H1 (cell line): ENCODE measurements around the gene CGREF1. TPM values are rescaled to one million over a fixed set of nuclear protein-coding genes. Genes with fewer than 3 reads are reported as not detected.

Experiments
- CTCF ChIA-PET: fragments of 300-600 bp; sonication (Branson Sonifier 250); formaldehyde crosslinking; loops from one replicate; lab custom pipeline; 2021; ENCODE audit not compliant: partially characterized antibody; lab: Charles Lee
- POLR2A ChIA-PET: fragments of 300-600 bp; sonication (Branson Sonifier 250); formaldehyde crosslinking; loops from one replicate; lab custom pipeline; 2021; ENCODE audit warnings: inconsistent platforms; ENCODE audit not compliant: partially characterized antibody; lab: Charles Lee
- DNase-seq, 2 experiments: peaks; one replicate each; pipeline versions ENCODE4 v3.0.0 to v3.0.0-alpha.2; 2010 to 2022; ENCODE audit warnings: low spot score in 2 of 2, low read depth in 1 of 2, mixed read lengths in 1 of 2
- FAIRE-seq: peaks from 2 replicates; lab custom pipeline; 2011; peaks lifted over from hg19 to GRCh38; lab: Jason Lieb, UNC
- H2AFZ ChIP-seq: 2 replicates; pipeline ENCODE4 v1.8.1; 2012; ENCODE audit warnings: low read length, inconsistent platforms
- H2AK5ac ChIP-seq: 2 replicates; pipeline ENCODE4 v1.6.1; 2013; ENCODE audit warnings: low read depth, low read length
- H2BK120ac ChIP-seq: replicated peaks from 2 replicates; pipeline ENCODE3; 2013; ENCODE audit warnings: low read depth, low read length, inconsistent platforms
- H2BK12ac ChIP-seq: 2 replicates; pipeline ENCODE4 v1.6.1; 2013; ENCODE audit warnings: low read depth, low read length
- H2BK15ac ChIP-seq: 2 replicates; pipeline ENCODE4 v1.6.1; 2013; ENCODE audit warnings: low read length
- H2BK20ac ChIP-seq: 2 replicates; pipeline ENCODE4 v1.6.1; 2013; ENCODE audit warnings: low read length
- H2BK5ac ChIP-seq: 2 replicates; pipeline ENCODE4 v1.6.1; 2013; ENCODE audit warnings: low read depth, low read length
- H3K14ac ChIP-seq: 2 replicates; pipeline ENCODE4 v1.6.1; 2013; ENCODE audit warnings: inconsistent platforms; ENCODE audit not compliant: insufficient read length
- H3K18ac ChIP-seq: 2 replicates; pipeline ENCODE4 v1.6.1; 2013; ENCODE audit warnings: low read length; ENCODE audit errors: extremely low read depth
- H3K23ac ChIP-seq: 2 replicates; pipeline ENCODE4 v1.6.1; 2013; ENCODE audit warnings: inconsistent platforms; ENCODE audit not compliant: insufficient read length
- H3K23me2 ChIP-seq: 2 replicates; pipeline ENCODE4 v1.6.1; 2013; ENCODE audit warnings: low read depth, low read length
- H3K27ac ChIP-seq: 2 replicates; pipeline ENCODE4 v1.6.1; 2011; ENCODE audit warnings: low read depth, low read length, inconsistent platforms
- H3K27me3 ChIP-seq, 4 experiments: replicated peaks in 1 of 4; 1 replicate in 1 of 4; 2 replicates in 3 of 4; pipeline versions ENCODE4 v1.6.1 to v1.8.1; 2011 to 2013; ENCODE audit warnings: low read length in 3 of 4, mild to moderate bottlenecking in 3 of 4, inconsistent platforms in 2 of 4, mixed read lengths in 2 of 4, moderate library complexity in 1 of 4; ENCODE audit not compliant: control insufficient read depth in 3 of 4, insufficient read depth in 3 of 4; ENCODE audit errors: extremely low read depth in 1 of 4
- H3K36me3 ChIP-seq, 4 experiments: 2 replicates each; pipeline versions ENCODE4 v1.6.1 to v1.8.1; 2011 to 2013; ENCODE audit warnings: mild to moderate bottlenecking in 4 of 4, low read length in 3 of 4, moderate library complexity in 2 of 4, control low read depth in 1 of 4, inconsistent platforms in 1 of 4; ENCODE audit not compliant: insufficient read depth in 4 of 4, control insufficient read depth in 2 of 4
- H3K4ac ChIP-seq: replicated peaks from 2 replicates; pipeline ENCODE3; 2013; ENCODE audit warnings: low read length, low read depth, mixed read lengths, inconsistent platforms; ENCODE audit not compliant: insufficient read length
- H3K4me1 ChIP-seq, 4 experiments: replicated peaks in 1 of 4; 1 replicate in 1 of 4; 2 replicates in 3 of 4; pipeline versions ENCODE4 v1.6.1 to v1.8.1; 2011 to 2013; ENCODE audit warnings: low read length in 3 of 4, inconsistent platforms in 2 of 4, mixed read lengths in 1 of 4; ENCODE audit not compliant: insufficient read depth in 4 of 4, control insufficient read depth in 3 of 4
- H3K4me2 ChIP-seq, 2 experiments: 2 replicates each; pipeline versions ENCODE4 v1.6.1 to v1.8.1; 2011 to 2013; ENCODE audit warnings: low read depth in 2 of 2, low read length in 2 of 2, control low read depth in 1 of 2, inconsistent platforms in 1 of 2, mild to moderate bottlenecking in 1 of 2; ENCODE audit not compliant: insufficient read depth in 1 of 2
- H3K4me3 ChIP-seq, 4 experiments: fragments of 200-600, 300-600 bp in 1 of 4; sonication (generic), shearing (Covaris generic), sonication (Bioruptor Twin) in 1 of 4; 2 replicates each; pipeline versions ENCODE4 v1.5.1 to v1.8.1; 2011 to 2016; ENCODE audit warnings: low read length in 4 of 4, low read depth in 3 of 4, control low read depth in 2 of 4, inconsistent platforms in 2 of 4, mild to moderate bottlenecking in 2 of 4, mixed read lengths in 1 of 4, moderate library complexity in 1 of 4; ENCODE audit not compliant: insufficient read depth in 2 of 4; ENCODE audit errors: extremely low read depth in 1 of 4
- H3K56ac ChIP-seq: replicated peaks from 2 replicates; pipeline ENCODE3; 2013; ENCODE audit warnings: low read depth, mild to moderate bottlenecking, mixed read lengths, low read length, inconsistent platforms; ENCODE audit not compliant: insufficient read length
- H3K79me1 ChIP-seq: 2 replicates; pipeline ENCODE4 v1.6.1; 2013; ENCODE audit warnings: low read depth, low read length, control low read depth
- H3K79me2 ChIP-seq, 2 experiments: 2 replicates each; pipeline versions ENCODE4 v1.6.1 to v1.8.1; 2012 to 2013; ENCODE audit warnings: low read length in 2 of 2, mild to moderate bottlenecking in 2 of 2, inconsistent platforms in 1 of 2; ENCODE audit not compliant: insufficient read depth in 2 of 2, control insufficient read depth in 1 of 2
- H3K9ac ChIP-seq, 4 experiments: replicated peaks in 1 of 4; 1 replicate in 1 of 4; 2 replicates in 3 of 4; pipeline versions ENCODE4 v1.6.1 to v1.8.1; 2011 to 2013; ENCODE audit warnings: low read depth in 3 of 4, low read length in 3 of 4, control low read depth in 2 of 4, mild to moderate bottlenecking in 2 of 4, moderate library complexity in 2 of 4, inconsistent platforms in 1 of 4; ENCODE audit errors: extremely low read depth in 1 of 4
- H3K9me3 ChIP-seq, 2 experiments: 2 replicates each; pipeline versions ENCODE4 v1.6.1 to v1.8.1; 2012 to 2013; ENCODE audit warnings: mild to moderate bottlenecking in 2 of 2, moderate library complexity in 2 of 2, control low read depth in 1 of 2, inconsistent platforms in 1 of 2, low read depth in 1 of 2, low read length in 1 of 2, mixed read lengths in 1 of 2; ENCODE audit not compliant: insufficient read depth in 2 of 2
- H4K20me1 ChIP-seq, 2 experiments: replicated peaks in 1 of 2; 2 replicates each; pipeline versions ENCODE3 to v1.8.1; 2011 to 2013; ENCODE audit warnings: inconsistent platforms in 2 of 2, low read length in 2 of 2, mild to moderate bottlenecking in 1 of 2; ENCODE audit not compliant: insufficient read depth in 2 of 2, control insufficient read depth in 1 of 2
- H4K5ac ChIP-seq: 2 replicates; pipeline ENCODE4 v1.6.1; 2013; ENCODE audit warnings: low read length, low read depth, mixed read lengths, inconsistent platforms; ENCODE audit not compliant: insufficient read length
- H4K8ac ChIP-seq: 2 replicates; pipeline ENCODE4 v1.8.0; 2013; ENCODE audit warnings: mild to moderate bottlenecking, moderate library complexity, low read length, inconsistent platforms; ENCODE audit not compliant: insufficient read depth; ENCODE audit errors: extremely low read depth
- H4K91ac ChIP-seq: replicated peaks from 2 replicates; pipeline ENCODE3; 2013; ENCODE audit warnings: low read length, mixed read lengths, inconsistent platforms; ENCODE audit not compliant: insufficient read length
- EGR1 ChIP-seq: IDR thresholded peaks from 2 replicates; pipeline ENCODE4 v1.6.1; 2011; ENCODE audit warnings: low read depth, low read length, borderline replicate concordance
- EP300 ChIP-seq, 2 experiments: IDR thresholded peaks; 1 replicate in 1 of 2; 2 replicates in 1 of 2; pipeline ENCODE4 v1.6.1; 2011 to 2012; ENCODE audit warnings: low read depth in 2 of 2, low read length in 2 of 2, mild to moderate bottlenecking in 2 of 2, borderline replicate concordance in 1 of 2, inconsistent platforms in 1 of 2, moderate library complexity in 1 of 2
- HDAC2 ChIP-seq, 2 experiments: fragments of 300-600 bp in 1 of 2; sonication (generic) in 1 of 2; IDR thresholded peaks; 2 replicates each; pipeline ENCODE4 v1.6.1; 2011 to 2012; ENCODE audit warnings: low read depth in 2 of 2, low read length in 2 of 2, mild to moderate bottlenecking in 2 of 2, moderate library complexity in 2 of 2, borderline replicate concordance in 1 of 2, inconsistent platforms in 1 of 2
- JUND ChIP-seq: IDR thresholded peaks from 2 replicates; pipeline ENCODE4 v1.6.1; 2011; ENCODE audit warnings: mild to moderate bottlenecking, improper control_type of control experiment, low read length
- KDM4A ChIP-seq: IDR thresholded peaks from one replicate; pipeline ENCODE4 v1.7.1; 2012; ENCODE audit warnings: low read depth, mild to moderate bottlenecking, moderate library complexity, low read length, inconsistent platforms; ENCODE audit not compliant: severe bottlenecking
- NRF1 ChIP-seq: IDR thresholded peaks from 2 replicates; pipeline ENCODE4 v1.6.1; 2011; ENCODE audit warnings: mild to moderate bottlenecking, low read depth, low read length, improper control_type of control experiment
- SIN3A ChIP-seq, 2 experiments: IDR thresholded peaks in 1 of 2; conservative IDR thresholded peaks in 1 of 2; 2 replicates each; pipeline ENCODE4 v1.6.1; 2011 to 2012; ENCODE audit warnings: low read length in 2 of 2, improper control_type of control experiment in 1 of 2, low read depth in 1 of 2, mild to moderate bottlenecking in 1 of 2
- SUZ12 ChIP-seq: fragments of 200-600 bp; sonication (generic); IDR thresholded peaks from 2 replicates; pipeline ENCODE4 v1.6.1; 2012; ENCODE audit warnings: mild to moderate bottlenecking, inconsistent platforms, low read length, moderate library complexity, mixed read lengths
- TCF12 ChIP-seq: IDR thresholded peaks from 2 replicates; pipeline ENCODE4 v1.6.1; 2011; ENCODE audit warnings: low read depth, mild to moderate bottlenecking, low read length
- WGBS, 2 experiments: shearing (Covaris generic) in 1 of 2; methylation state at CpG; one replicate each; pipeline versions ENCODE4 v1.1.6 to v1.1.7; 2013 to 2015; ENCODE audit warnings: low lambda C conversion rate in 2 of 2, mixed read lengths in 2 of 2, inconsistent platforms in 1 of 2, low coverage in 1 of 2, missing lambda C conversion rate in 1 of 2; ENCODE audit not compliant: insufficient replicate concordance in 2 of 2, insufficient coverage in 1 of 2, insufficient read length in 1 of 2; ENCODE audit errors: extremely low coverage in 1 of 2, missing lambda C conversion rate in 1 of 2; 5-methylcytosine and 5-hydroxymethylcytosine counted together
- polyA plus RNA-seq, 7 experiments: library from polyadenylated mRNA; depleted of rRNA in 3 of 7; stranded (reverse) in 5 of 7; unstranded in 2 of 7; fragments of >200 nt in 5 of 7; fragments of 200-250 nt in 2 of 7; gene quantifications; 1 replicate in 5 of 7; 2 replicates in 1 of 7; 4 replicates in 1 of 7; pipeline versions ENCODE4 v1.2.1 to v1.2.3, GENCODE V29; 2011 to 2013; ENCODE audit warnings: missing spikeins in 2 of 7, mixed read lengths in 2 of 7
- total RNA-seq: library from RNA; stranded (reverse); fragmentation: NEBNext Ultra II Directional; extraction: Animal tissue kit (Norgen Biotek cat#: 25700); gene quantifications from 2 replicates; pipeline ENCODE4 v1.2.1, GENCODE V29; 2021

CGREF1 gene
- total and polyA plus RNA-seq, 2 of the 8 experiments (the other 6 are each of a cell fraction or from before 2014, with no cell fraction given), result 2.5 to 3.4 TPM

DNA sequence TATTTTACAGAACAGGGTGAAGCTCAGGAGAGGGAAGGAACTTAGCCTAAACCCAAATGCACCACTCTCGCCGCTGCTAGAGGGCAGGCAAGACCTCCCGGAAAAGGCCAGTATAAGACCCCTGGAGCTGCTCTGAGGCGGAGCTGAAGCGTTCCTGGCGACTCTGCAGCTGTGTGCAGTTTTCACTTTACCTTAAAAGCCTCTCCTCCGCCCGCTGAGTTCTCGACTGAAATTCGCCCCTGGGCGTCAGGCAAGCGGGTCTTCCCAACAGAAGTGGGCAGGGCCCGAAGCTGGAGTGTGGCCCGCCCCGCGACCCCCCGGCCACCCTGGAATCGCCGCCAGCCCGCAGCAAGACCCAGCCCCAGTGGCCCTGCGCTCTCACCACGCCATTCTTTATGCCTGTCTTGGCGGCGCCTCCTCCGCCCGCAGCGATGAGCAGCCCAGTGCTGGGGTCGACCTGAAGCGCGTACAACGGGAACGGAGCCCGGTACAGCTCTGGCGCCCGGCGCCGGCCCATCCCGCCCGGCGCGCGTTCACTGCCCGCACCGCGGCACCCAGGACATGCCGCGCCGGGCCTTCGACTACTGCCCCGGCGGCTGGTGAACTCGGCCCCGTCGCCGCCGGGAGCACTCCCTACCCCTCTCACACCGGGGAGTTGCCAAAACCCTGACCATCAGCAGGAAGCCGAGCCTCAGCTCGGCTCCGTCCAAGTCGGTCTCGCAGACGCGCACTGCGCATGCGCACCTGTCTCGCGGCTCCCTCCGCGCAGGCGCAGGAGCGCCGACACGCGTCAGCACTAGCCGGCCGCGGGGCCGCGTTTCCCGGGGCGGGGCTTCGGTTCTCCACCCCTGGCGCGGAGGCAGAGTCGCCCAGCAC lies 15.2 kb upstream of the CGREF1 start, which contains the start of gene PREB:
PREB (minus strand) TSS at position 732 of the 876 bp plus-strand sequence; CDS start at position 517, 215 bp downstream.
- H3K4me1 ChIP-seq, result peaks cover 0 to 4% (median 3%) of the 10 kb centered on the region in 4 experiments; a peak in 5 of 7 replicates
- H4K5ac ChIP-seq, result peak within 1 kb of the TSS; percentile 13
- H2BK5ac ChIP-seq, result 0 out of 2 replicates have a peak within 1 kb of the TSS, but pooled peaks have one; percentile 60
- FAIRE-seq (no peak), DNase-seq (peak; percentile 92 to 100)
- 2% methylated on average over 72 of the region's 86 CpGs; no CpG with 5 or more reads in 1 of the 2 experiments for WGBS, 2 experiments
- POLR2A ChIA-PET, result interaction anchor here (0.6 to 2.3 kb wide), 23 partner anchors 8 to 230 kb away, joined by 3 to 24 read pairs (median 3); partner anchors contain the start of genes ABHD1, ATRAID, CAD and CGREF1
- no peak within 1 kb of the TSS for H2BK15ac ChIP-seq
- no peak within 1 kb of the TSS for H2AK5ac ChIP-seq
- H3K9ac ChIP-seq, result peak within 1 kb of the TSS; percentile 61 to 70 (median 66)
- H3K27ac ChIP-seq, result peak within 1 kb of the TSS; percentile 25; the same call in 1 of the 2 replicates
- peak within 1 kb of the TSS; percentile 61 to 77 for H3K4me2 ChIP-seq
- peaks cover 2 to 26% (median 16%) of the 10 kb centered on the region in 4 experiments; a peak in 6 of 8 replicates for H3K36me3 ChIP-seq
- H2BK20ac ChIP-seq, result no peak within 1 kb of the TSS
- H3K18ac ChIP-seq, result no peak within 1 kb of the TSS
- peak within 1 kb of the TSS; percentile 39 for H4K91ac ChIP-seq
- peaks cover 8 to 14% of the 10 kb centered on the region in 2 experiments for H4K20me1 ChIP-seq
- H3K23me2 ChIP-seq, result peaks cover 2% of the 10 kb centered on the region; the same call in 1 of the 2 replicates
- no peaks in the 10 kb centered on the region for H3K27me3 ChIP-seq
- no peak within 1 kb of the TSS for H3K23ac ChIP-seq
- H3K56ac ChIP-seq, result peak within 1 kb of the TSS; percentile 26
- H3K4me3 ChIP-seq, result peak within 1 kb of the TSS; percentile 68 to 91 (median 88)
- CTCF ChIA-PET, result interaction anchor here (0.6 to 4.3 kb wide), 43 partner anchors 8 to 169 kb away, joined by 3 to 38 read pairs (median 5); partner anchors contain the start of genes ABHD1, ATRAID, CGREF1 and KHK
- H3K4ac ChIP-seq, result no peak within 1 kb of the TSS
- peaks cover 4% of the 10 kb centered on the region for H3K79me1 ChIP-seq
- H2BK12ac ChIP-seq, result peak within 1 kb of the TSS; percentile 21; the same call in 1 of the 2 replicates
- H4K8ac ChIP-seq, result peak within 1 kb of the TSS; percentile 69
- no peak within 1 kb of the TSS for H3K14ac ChIP-seq
- peak within 1 kb of the TSS; percentile 75 for H2BK120ac ChIP-seq
- H3K9me3 ChIP-seq, result no peaks in the 10 kb centered on the region
- H3K79me2 ChIP-seq, result peaks cover 0 to 15% of the 10 kb centered on the region in 2 experiments; a peak in 2 of 4 replicates
- peak within 1 kb of the TSS; percentile 31; the same call in 1 of the 2 replicates for H2AFZ ChIP-seq
- TF ChIP-seq SIN3A (conservative IDR thresholded peaks at IDR 0.05 in 1 of 2, IDR thresholded peaks at IDR 0.05 in 1 of 2; ENCODE audit: low read depth in 1 of 2, low read length in 2 of 2) (peak in 1 of 2 experiments; percentile 66; a peak in 2 of 4 replicates), EP300 (IDR thresholded peaks at IDR 0.05; ENCODE audit: borderline replicate concordance in 1 of 2, low read depth in 2 of 2, low read length in 2 of 2) (no peak), KDM4A (peak; percentile 93), NRF1 (peak; percentile 100), JUND (no peak), SUZ12 (no peak), HDAC2 (IDR thresholded peaks at IDR 0.05; ENCODE audit: borderline replicate concordance in 1 of 2, low read depth in 2 of 2, low read length in 2 of 2) (peak in 1 of 2 experiments; percentile 87; a peak in 1 of 4 replicates), TCF12 (no peak), EGR1 (no peak)
